HepG2 (cell line): ENCODE measurements around the gene DEPDC1B. TPM values are rescaled to one million over a fixed set of nuclear protein-coding genes. Genes with fewer than 3 reads are reported as not detected.

Source experiments
- AKNA ChIP-seq: sonication (generic); formaldehyde crosslinking; IDR thresholded peaks from 2 replicates; pipeline ENCODE4 v1.4.0; 2020; ENCODE audit warnings: missing genetic modification reagents, borderline replicate concordance
- HIC2 ChIP-seq: sonication (generic); formaldehyde crosslinking; IDR thresholded peaks from 2 replicates; pipeline ENCODE4 v1.9.0; 2022; ENCODE audit warnings: low read depth, missing genetic modification reagents
- HNF4G ChIP-seq, 2 experiments: sonication (generic) in 1 of 2; formaldehyde crosslinking in 1 of 2; IDR thresholded peaks; 2 replicates each; pipeline versions ENCODE4 v1.4.0 to v1.6.1; 2011 to 2020; ENCODE audit warnings: borderline replicate concordance in 2 of 2, low read depth in 2 of 2, mild to moderate bottlenecking in 2 of 2, low read length in 1 of 2, missing genetic modification reagents in 1 of 2, moderate library complexity in 1 of 2
- THAP11 ChIP-seq: IDR thresholded peaks from 2 replicates; pipeline ENCODE4 v1.6.1; 2016; ENCODE audit warnings: missing biosample characterization, missing genetic modification reagents
- ZNF343 ChIP-seq: sonication (generic); formaldehyde crosslinking; IDR thresholded peaks from 2 replicates; pipeline ENCODE4 v1.4.0; 2020; ENCODE audit warnings: mild to moderate bottlenecking, missing genetic modification reagents
- ZNF629 ChIP-seq: sonication (generic); formaldehyde crosslinking; conservative IDR thresholded peaks from 2 replicates; pipeline ENCODE4 v1.5.0; 2020; ENCODE audit warnings: missing genetic modification reagents
- polyA plus RNA-seq, 8 experiments: library from polyadenylated mRNA; depleted of rRNA in 3 of 8; stranded (reverse) in 7 of 8; unstranded in 1 of 8; fragments of >200 nt; fragmentation: Illumina TruSeq in 4 of 8; extraction: Trizol in 4 of 8; gene quantifications; 2 replicates each; pipeline versions ENCODE4 v1.2.1 to v1.2.3, GENCODE V29; 2011 to 2016; ENCODE audit warnings: low read depth in 4 of 8, missing spikeins in 1 of 8, mixed read lengths in 1 of 8; ENCODE audit not compliant: insufficient read depth in 1 of 8
- total RNA-seq, 5 experiments: library from RNA; depleted of rRNA; stranded (reverse); fragments of >200 nt; fragmentation: Illumina TruSeq; extraction: Trizol; gene quantifications; 2 replicates each; pipeline ENCODE4 v1.2.3, GENCODE V29; 2016; ENCODE audit warnings: low read depth in 1 of 5
- TF ChIP-seq, protein P1 (sequence below): sonication (generic); formaldehyde crosslinking; IDR thresholded peaks from 2 replicates; pipeline ENCODE4 v1.4.0; 2020; ENCODE audit warnings: mild to moderate bottlenecking, missing genetic modification reagents, borderline replicate concordance
- TF ChIP-seq, protein P2 (sequence below): IDR thresholded peaks from 2 replicates; pipeline ENCODE4 v1.6.1; 2016; ENCODE audit warnings: low read depth, missing genetic modification reagents, missing compliant biosample characterization

The DEPDC1B gene
- total and polyA plus RNA-seq, 2 of the 13 experiments (the other 11 are each of a cell fraction or from before 2014, with no cell fraction given) = 29.5 to 51.3 TPM

DNA sequence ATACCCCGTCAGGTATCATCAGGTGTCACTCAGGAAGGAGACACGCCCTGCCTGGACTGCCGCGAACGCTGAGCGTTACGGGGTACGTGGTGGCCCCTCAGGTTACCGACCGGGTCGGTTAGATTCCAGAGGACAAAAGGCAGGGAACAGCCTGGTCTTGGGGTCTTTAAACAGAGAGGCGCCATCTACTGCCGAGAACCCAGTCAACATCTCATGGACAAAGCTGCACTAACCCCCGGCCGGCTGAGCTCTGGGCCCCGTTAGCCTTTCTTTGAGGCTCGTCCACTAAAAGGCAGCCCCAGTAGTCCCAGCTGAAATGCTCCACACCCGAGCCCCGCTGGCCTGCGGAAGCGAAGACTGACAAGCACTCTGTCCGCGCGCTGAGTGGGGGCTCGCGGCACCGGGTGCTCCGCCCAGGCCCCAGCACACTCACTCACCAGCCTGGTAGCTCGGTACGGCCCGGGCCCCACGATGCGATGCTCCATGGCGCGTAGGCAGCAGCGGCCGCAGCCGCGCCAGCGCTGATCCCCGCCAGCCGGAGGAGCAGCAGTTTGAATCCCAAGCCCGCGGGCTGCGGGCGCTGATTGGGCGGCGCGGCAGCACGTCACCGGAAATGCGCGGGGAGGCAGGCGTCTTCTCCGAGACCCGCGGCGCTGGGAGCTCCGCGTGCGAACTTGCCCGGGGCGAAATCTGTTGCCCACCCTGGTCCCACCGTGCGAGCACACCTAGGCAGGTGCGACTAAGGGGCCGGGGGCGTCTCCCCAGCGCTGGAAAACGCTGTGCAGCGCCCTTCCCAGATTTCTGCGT is at the start of gene DEPDC1B (continued):
- TF ChIP-seq AKNA (CRISPR knock-in tag) (no peak), HIC2 (peak; percentile 78; the same call in 1 of the 2 replicates), ZNF343 (CRISPR knock-in tag) (peak; percentile 80; the same call in 1 of the 2 replicates), THAP11 (CRISPR knock-in tag) (peak; percentile 75), HNF4G (IDR thresholded peaks at IDR 0.05; ENCODE audit: borderline replicate concordance, low read depth, low read length) (no peak), HNF4G (CRISPR knock-in tag; IDR thresholded peaks at IDR 0.05; ENCODE audit: borderline replicate concordance, low read depth) (peak; percentile 66), ZNF629 (CRISPR knock-in tag) (0 out of 2 replicates have a peak, but pooled peaks have one; percentile 19)
- TF ChIP-seq, protein P1, sequence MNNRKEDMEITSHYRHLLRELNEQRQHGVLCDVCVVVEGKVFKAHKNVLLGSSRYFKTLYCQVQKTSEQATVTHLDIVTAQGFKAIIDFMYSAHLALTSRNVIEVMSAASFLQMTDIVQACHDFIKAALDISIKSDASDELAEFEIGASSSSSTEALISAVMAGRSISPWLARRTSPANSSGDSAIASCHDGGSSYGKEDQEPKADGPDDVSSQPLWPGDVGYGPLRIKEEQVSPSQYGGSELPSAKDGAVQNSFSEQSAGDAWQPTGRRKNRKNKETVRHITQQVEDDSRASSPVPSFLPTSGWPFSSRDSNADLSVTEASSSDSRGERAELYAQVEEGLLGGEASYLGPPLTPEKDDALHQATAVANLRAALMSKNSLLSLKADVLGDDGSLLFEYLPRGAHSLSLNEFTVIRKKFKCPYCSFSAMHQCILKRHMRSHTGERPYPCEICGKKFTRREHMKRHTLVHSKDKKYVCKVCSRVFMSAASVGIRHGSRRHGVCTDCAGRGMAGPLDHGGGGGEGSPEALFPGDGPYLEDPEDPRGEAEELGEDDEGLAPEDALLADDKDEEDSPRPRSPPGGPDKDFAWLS (CRISPR knock-in tag) = no peak
- TF ChIP-seq, protein P2, sequence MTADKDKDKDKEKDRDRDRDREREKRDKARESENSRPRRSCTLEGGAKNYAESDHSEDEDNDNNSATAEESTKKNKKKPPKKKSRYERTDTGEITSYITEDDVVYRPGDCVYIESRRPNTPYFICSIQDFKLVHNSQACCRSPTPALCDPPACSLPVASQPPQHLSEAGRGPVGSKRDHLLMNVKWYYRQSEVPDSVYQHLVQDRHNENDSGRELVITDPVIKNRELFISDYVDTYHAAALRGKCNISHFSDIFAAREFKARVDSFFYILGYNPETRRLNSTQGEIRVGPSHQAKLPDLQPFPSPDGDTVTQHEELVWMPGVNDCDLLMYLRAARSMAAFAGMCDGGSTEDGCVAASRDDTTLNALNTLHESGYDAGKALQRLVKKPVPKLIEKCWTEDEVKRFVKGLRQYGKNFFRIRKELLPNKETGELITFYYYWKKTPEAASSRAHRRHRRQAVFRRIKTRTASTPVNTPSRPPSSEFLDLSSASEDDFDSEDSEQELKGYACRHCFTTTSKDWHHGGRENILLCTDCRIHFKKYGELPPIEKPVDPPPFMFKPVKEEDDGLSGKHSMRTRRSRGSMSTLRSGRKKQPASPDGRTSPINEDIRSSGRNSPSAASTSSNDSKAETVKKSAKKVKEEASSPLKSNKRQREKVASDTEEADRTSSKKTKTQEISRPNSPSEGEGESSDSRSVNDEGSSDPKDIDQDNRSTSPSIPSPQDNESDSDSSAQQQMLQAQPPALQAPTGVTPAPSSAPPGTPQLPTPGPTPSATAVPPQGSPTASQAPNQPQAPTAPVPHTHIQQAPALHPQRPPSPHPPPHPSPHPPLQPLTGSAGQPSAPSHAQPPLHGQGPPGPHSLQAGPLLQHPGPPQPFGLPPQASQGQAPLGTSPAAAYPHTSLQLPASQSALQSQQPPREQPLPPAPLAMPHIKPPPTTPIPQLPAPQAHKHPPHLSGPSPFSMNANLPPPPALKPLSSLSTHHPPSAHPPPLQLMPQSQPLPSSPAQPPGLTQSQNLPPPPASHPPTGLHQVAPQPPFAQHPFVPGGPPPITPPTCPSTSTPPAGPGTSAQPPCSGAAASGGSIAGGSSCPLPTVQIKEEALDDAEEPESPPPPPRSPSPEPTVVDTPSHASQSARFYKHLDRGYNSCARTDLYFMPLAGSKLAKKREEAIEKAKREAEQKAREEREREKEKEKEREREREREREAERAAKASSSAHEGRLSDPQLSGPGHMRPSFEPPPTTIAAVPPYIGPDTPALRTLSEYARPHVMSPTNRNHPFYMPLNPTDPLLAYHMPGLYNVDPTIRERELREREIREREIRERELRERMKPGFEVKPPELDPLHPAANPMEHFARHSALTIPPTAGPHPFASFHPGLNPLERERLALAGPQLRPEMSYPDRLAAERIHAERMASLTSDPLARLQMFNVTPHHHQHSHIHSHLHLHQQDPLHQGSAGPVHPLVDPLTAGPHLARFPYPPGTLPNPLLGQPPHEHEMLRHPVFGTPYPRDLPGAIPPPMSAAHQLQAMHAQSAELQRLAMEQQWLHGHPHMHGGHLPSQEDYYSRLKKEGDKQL (CRISPR knock-in tag) = no peak
